ENCODE measurements around the gene TCERG1L.

TCERG1L gene

GRCh38 chr10:131089150-131089549 is 222.4 kb downstream of the TCERG1L start:
- no peak overlapping the region for H3K4me3 ChIP-seq (IDR thresholded peaks at IDR 0.05; ENCODE audit: insufficient read depth, low read depth, low read length)
- H4K20me1 ChIP-seq (ENCODE audit: insufficient read depth) = no peaks in the 10 kb centered on the region
- no peak overlapping the region for H3K27ac ChIP-seq
- no peak overlapping the region for H3K4me2 ChIP-seq
- H3K36me3 ChIP-seq (ENCODE audit: insufficient read depth) = no peaks in the 10 kb centered on the region
- TF ChIP-seq CTCF (conservative IDR thresholded peaks at IDR 0.05; ENCODE audit: low read depth, low read length) = no peak
- H3K9ac ChIP-seq = no peak overlapping the region
- peaks cover 4% of the 10 kb centered on the region; the same call in 1 of the 2 replicates for H3K27me3 ChIP-seq (ENCODE audit: insufficient read depth, low read depth)
- H2AFZ ChIP-seq (ENCODE audit: low read depth) = no peak overlapping the region
- H3K4me1 ChIP-seq (ENCODE audit: low read depth, poor library complexity, severe bottlenecking) = no peaks in the 10 kb centered on the region
- H3K79me2 ChIP-seq (ENCODE audit: insufficient read depth, low read depth) = no peaks in the 10 kb centered on the region

- Histone ChIP-seq H2AFZ (ENCODE audit: low read depth) (no peak overlapping the region), H3K36me3 (ENCODE audit: insufficient read depth) (no peaks in the 10 kb centered on the region), H3K79me2 (ENCODE audit: insufficient read depth, low read depth) (no peaks in the 10 kb centered on the region), H3K27me3 (ENCODE audit: insufficient read depth, low read depth) (peaks cover 4% of the 10 kb centered on the region; the same call in 1 of the 2 replicates), H3K9ac (no peak overlapping the region), H3K4me1 (ENCODE audit: low read depth, poor library complexity, severe bottlenecking) (no peaks in the 10 kb centered on the region), H3K4me2 (no peak overlapping the region), H3K4me3 (IDR thresholded peaks at IDR 0.05; ENCODE audit: insufficient read depth, low read depth, low read length) (no peak overlapping the region), H4K20me1 (ENCODE audit: insufficient read depth) (no peaks in the 10 kb centered on the region), H3K27ac (no peak overlapping the region)
- TF ChIP-seq CTCF (conservative IDR thresholded peaks at IDR 0.05; ENCODE audit: low read depth, low read length) = no peak
These were observed 222.9 kb downstream of the TCERG1L start for GRCh38 chr10:131088619-131089018.

GRCh38 chr10:131087464-131088215 is 223.9 kb downstream of the TCERG1L start:
- peaks cover 4% of the 10 kb centered on the region; the same call in 1 of the 2 replicates for H3K27me3 ChIP-seq (ENCODE audit: insufficient read depth, low read depth)
- no peaks in the 10 kb centered on the region for H3K36me3 ChIP-seq (ENCODE audit: insufficient read depth)
- no peak overlapping the region for H3K9ac ChIP-seq
- no peaks in the 10 kb centered on the region for H4K20me1 ChIP-seq (ENCODE audit: insufficient read depth)
- TF ChIP-seq CTCF (conservative IDR thresholded peaks at IDR 0.05; ENCODE audit: low read depth, low read length) = no peak
- no peak overlapping the region for H3K4me3 ChIP-seq (IDR thresholded peaks at IDR 0.05; ENCODE audit: insufficient read depth, low read depth, low read length)
- no peaks in the 10 kb centered on the region for H3K79me2 ChIP-seq (ENCODE audit: insufficient read depth, low read depth)
- H3K27ac ChIP-seq = no peak overlapping the region
- H3K4me1 ChIP-seq (ENCODE audit: low read depth, poor library complexity, severe bottlenecking) = no peaks in the 10 kb centered on the region
- no peak overlapping the region for H3K4me2 ChIP-seq
- H2AFZ ChIP-seq (ENCODE audit: low read depth) = no peak overlapping the region

- Histone ChIP-seq H3K27me3 (ENCODE audit: insufficient read depth, low read depth) (peaks cover 4% of the 10 kb centered on the region; the same call in 1 of the 2 replicates), H3K4me2 (no peak overlapping the region), H3K36me3 (ENCODE audit: insufficient read depth) (no peaks in the 10 kb centered on the region), H2AFZ (ENCODE audit: low read depth) (no peak overlapping the region), H3K9ac (no peak overlapping the region), H3K79me2 (ENCODE audit: insufficient read depth, low read depth) (no peaks in the 10 kb centered on the region), H3K27ac (no peak overlapping the region), H4K20me1 (ENCODE audit: insufficient read depth) (no peaks in the 10 kb centered on the region), H3K4me3 (IDR thresholded peaks at IDR 0.05; ENCODE audit: insufficient read depth, low read depth, low read length) (no peak overlapping the region), H3K4me1 (ENCODE audit: low read depth, poor library complexity, severe bottlenecking) (no peaks in the 10 kb centered on the region)
- no peak for TF ChIP-seq CTCF (conservative IDR thresholded peaks at IDR 0.05; ENCODE audit: low read depth, low read length)
These were observed 225.0 kb downstream of the TCERG1L start for GRCh38 chr10:131086511-131086910.

All from KMS-11 (cell line).